HepG2 (cell line): ENCODE measurements around the gene GALK2.

ENCODE experiments used
- CTCF ChIP-seq: sonication (generic); formaldehyde crosslinking; IDR thresholded peaks from 2 replicates; pipeline ENCODE4 v1.5.0; 2020; ENCODE audit warnings: mild to moderate bottlenecking, missing genetic modification reagents, moderate library complexity
- EED ChIP-seq: sonication (generic); formaldehyde crosslinking; IDR thresholded peaks from 2 replicates; pipeline ENCODE4 v1.5.0; 2020; ENCODE audit warnings: mild to moderate bottlenecking, missing genetic modification reagents
- HCFC1 ChIP-seq: fragments of 150-350 bp; IDR thresholded peaks from 2 replicates; pipeline ENCODE4 v1.6.1; 2014; ENCODE audit warnings: low read depth, low read length
- HOXA7 ChIP-seq: sonication (generic); formaldehyde crosslinking; IDR thresholded peaks from 2 replicates; pipeline ENCODE4 v1.8.1; 2022; ENCODE audit warnings: mild to moderate bottlenecking, missing genetic modification reagents, moderate library complexity
- NFKBIZ ChIP-seq: IDR thresholded peaks from 2 replicates; pipeline ENCODE4 v1.6.1; 2018; ENCODE audit warnings: missing genetic modification reagents, missing compliant biosample characterization
- NONO ChIP-seq, 2 experiments: fragments of 450-650 bp in 1 of 2; sonication (generic) in 1 of 2; formaldehyde crosslinking in 1 of 2; IDR thresholded peaks in 1 of 2; conservative IDR thresholded peaks in 1 of 2; 2 replicates each; pipeline versions ENCODE4 v1.6.1 to v1.8.0; 2017 to 2022; ENCODE audit warnings: mild to moderate bottlenecking in 1 of 2, missing genetic modification reagents in 1 of 2, moderate library complexity in 1 of 2
- PHF21A ChIP-seq: sonication (generic); formaldehyde crosslinking; IDR thresholded peaks from 2 replicates; pipeline ENCODE4 v1.5.0; 2020; ENCODE audit warnings: mild to moderate bottlenecking, missing genetic modification reagents
- POLR2A ChIP-seq, 2 experiments: IDR thresholded peaks; 2 replicates each; pipeline ENCODE4 v1.6.1; 2011; ENCODE audit warnings: low read depth in 2 of 2, low read length in 2 of 2, mild to moderate bottlenecking in 1 of 2, moderate library complexity in 1 of 2; ENCODE audit not compliant: insufficient read depth in 1 of 2
- REST ChIP-seq, 2 experiments: IDR thresholded peaks; 2 replicates each; pipeline ENCODE4 v1.6.1; 2011 to 2012; ENCODE audit warnings: low read length in 2 of 2, borderline replicate concordance in 1 of 2, low read depth in 1 of 2, mild to moderate bottlenecking in 1 of 2, moderate library complexity in 1 of 2
- SMC3 ChIP-seq: IDR thresholded peaks from 2 replicates; pipeline ENCODE4 v1.6.1; 2011; ENCODE audit warnings: low read length, improper control_type of control experiment
- TCF7 ChIP-seq: sonication (generic); IDR thresholded peaks from 2 replicates; pipeline ENCODE4 v1.6.1; 2016; ENCODE audit warnings: antibody characterized with exemption, low read depth
- TFDP1 ChIP-seq: IDR thresholded peaks from 2 replicates; pipeline ENCODE4 v1.6.1; 2016; ENCODE audit warnings: missing compliant biosample characterization, missing genetic modification reagents, borderline replicate concordance
- UBTF ChIP-seq: sonication (generic); formaldehyde crosslinking; IDR thresholded peaks from 2 replicates; pipeline ENCODE4 v1.4.0; 2020; ENCODE audit warnings: mild to moderate bottlenecking, missing genetic modification reagents
- ZFAT ChIP-seq: sonication (generic); formaldehyde crosslinking; conservative IDR thresholded peaks from 2 replicates; pipeline ENCODE4 v1.8.1; 2023; ENCODE audit warnings: missing genetic modification reagents, inconsistent platforms

GRCh38 chr15:49121901-49122300 is 48.1 kb upstream of the GALK2 start:
- TF ChIP-seq HCFC1 (no peak), NONO (IDR thresholded peaks at IDR 0.05) (no peak), NONO (CRISPR knock-in tag; conservative IDR thresholded peaks at IDR 0.05) (no peak), EED (CRISPR knock-in tag) (no peak), REST (IDR thresholded peaks at IDR 0.05; ENCODE audit: borderline replicate concordance in 1 of 2, low read depth in 1 of 2, low read length in 2 of 2) (no peak), NFKBIZ (no peak), POLR2A (IDR thresholded peaks at IDR 0.05; ENCODE audit: insufficient read depth in 1 of 2, low read depth in 2 of 2, low read length in 2 of 2) (no peak), CTCF (CRISPR knock-in tag) (no peak), UBTF (no peak), PHF21A (CRISPR knock-in tag) (no peak), HOXA7 (CRISPR knock-in tag) (no peak), TCF7 (no peak), SMC3 (no peak), TFDP1 (CRISPR knock-in tag) (no peak), ZFAT (no peak)
